HL-60 (cell line): ENCODE data around the gene RRP15.

Experiments used
- CTCF ChIP-seq: IDR thresholded peaks from one replicate; pipeline ENCODE4 v1.5.1; 2011; ENCODE audit warnings: low read length, control low read depth, inconsistent platforms; ENCODE audit not compliant: insufficient read depth
- REST ChIP-seq: IDR thresholded peaks from 2 replicates; pipeline ENCODE4 v1.6.1; 2012; ENCODE audit warnings: low read depth; ENCODE audit not compliant: insufficient replicate concordance

DNA sequence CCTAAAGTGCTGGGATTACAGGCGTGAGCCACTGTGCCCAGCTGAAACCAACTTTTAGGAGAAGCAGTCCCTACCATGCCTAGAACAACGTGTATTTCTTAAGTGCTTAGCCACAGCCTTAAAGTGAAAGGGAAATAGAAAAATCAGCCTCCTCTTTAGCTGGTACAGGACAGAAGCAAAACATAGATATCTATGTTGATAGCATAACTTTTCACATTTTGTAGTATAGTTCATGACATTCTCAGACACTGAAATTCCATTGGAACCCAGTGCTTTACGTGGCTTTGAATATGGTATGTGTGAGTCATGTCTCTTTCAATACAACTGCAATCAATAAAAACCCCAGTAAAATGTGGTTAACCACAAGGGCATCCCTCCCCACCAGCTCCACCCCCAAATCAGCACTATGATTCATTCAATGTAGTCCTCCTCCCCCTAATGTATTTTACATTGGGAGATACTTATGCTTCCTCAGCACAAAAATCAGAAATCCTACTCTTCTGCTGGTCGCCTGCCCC lies 92.1 kb downstream of the RRP15 start:
- TF ChIP-seq CTCF (no peak), REST (no peak)
